ENCODE results near the gene NFATC1.
A peak's percentile ranks its signal among the peaks of the same experiment; 100 is the strongest.

The NFATC1 gene

GRCh38 chr18:79423211-79424007 is 27.7 kb downstream of the NFATC1 start:
- DNase-seq: peak in 2 of 14 donors; percentile 19 to 58

- peak in 1 of 14 donors; percentile 58 for DNase-seq
These were observed 28.4 kb downstream of the NFATC1 start for GRCh38 chr18:79424008-79424565.

GRCh38 chr18:79424880-79425568 is 29.3 kb downstream of the NFATC1 start:
- no peak for DNase-seq

- no peak for DNase-seq
These were observed 29.8 kb downstream of the NFATC1 start for GRCh38 chr18:79425569-79425886.

- DNase-seq: no peak
These were observed 30.9 kb downstream of the NFATC1 start for GRCh38 chr18:79426376-79427300.

GRCh38 chr18:79427368-79428225 is 31.9 kb downstream of the NFATC1 start:
- DNase-seq: no peak

- no peak for DNase-seq
These were observed 32.6 kb downstream of the NFATC1 start for GRCh38 chr18:79428287-79428686.

- DNase-seq: no peak
These were observed 33.7 kb downstream of the NFATC1 start for GRCh38 chr18:79429381-79429780.

GRCh38 chr18:79429785-79430281 is 34.1 kb downstream of the NFATC1 start:
- no peak for DNase-seq

- DNase-seq: no peak
These were observed 36.8 kb downstream of the NFATC1 start for GRCh38 chr18:79432376-79433120.

- DNase-seq: no peak
These were observed 37.7 kb downstream of the NFATC1 start for GRCh38 chr18:79433431-79433830.

- DNase-seq: no peak
These were observed 39.1 kb downstream of the NFATC1 start for GRCh38 chr18:79434607-79435401.

- no peak for DNase-seq
These were observed 41.0 kb downstream of the NFATC1 start for GRCh38 chr18:79436556-79437275.

- no peak for DNase-seq
These were observed 42.6 kb downstream of the NFATC1 start for GRCh38 chr18:79438089-79438897.

- DNase-seq: no peak
These were observed 43.3 kb downstream of the NFATC1 start for GRCh38 chr18:79438898-79439627.

GRCh38 chr18:79439628-79440023 is 43.9 kb downstream of the NFATC1 start:
- no peak for DNase-seq

- no peak for DNase-seq
These were observed 44.8 kb downstream of the NFATC1 start for GRCh38 chr18:79440316-79441110.

All from C1 segment of cervical spinal cord (tissue), 14 donors.